Measurements from ENCODE around the gene KCNH8.

Gene KCNH8

DNA sequence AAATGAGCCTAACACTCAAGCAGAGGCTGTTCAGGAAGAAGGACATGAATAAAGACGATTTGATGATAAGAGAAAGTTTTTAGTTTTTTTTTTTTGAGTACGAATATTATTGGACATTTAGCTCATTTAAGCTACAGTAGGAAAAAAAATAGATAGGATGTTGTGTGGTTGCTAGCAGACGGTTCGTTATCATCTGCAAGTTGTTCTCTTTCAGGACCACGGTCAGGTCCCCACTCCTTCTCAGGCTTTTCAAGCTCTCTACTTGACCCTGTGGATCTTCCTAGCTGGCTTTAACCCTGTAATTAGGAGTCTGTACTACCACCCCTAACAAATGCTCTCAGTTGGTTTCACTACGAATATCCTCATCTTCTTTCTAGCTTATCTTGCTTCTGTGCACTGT, 1.1 kb downstream of the KCNH8 start:
- Mint-ChIP-seq H3K9me3 (peaks cover 4% of the 10 kb centered on the region), H3K27me3 (peaks cover 40% of the 10 kb centered on the region), H3K27ac (no peak overlapping the region), H3K4me1 (ENCODE audit: low read depth) (peaks cover 24% of the 10 kb centered on the region), H3K36me3 (ENCODE audit: low read depth) (peaks cover 5% of the 10 kb centered on the region), H3K4me3 (no peak overlapping the region)
- no peak for DNase-seq

DNA sequence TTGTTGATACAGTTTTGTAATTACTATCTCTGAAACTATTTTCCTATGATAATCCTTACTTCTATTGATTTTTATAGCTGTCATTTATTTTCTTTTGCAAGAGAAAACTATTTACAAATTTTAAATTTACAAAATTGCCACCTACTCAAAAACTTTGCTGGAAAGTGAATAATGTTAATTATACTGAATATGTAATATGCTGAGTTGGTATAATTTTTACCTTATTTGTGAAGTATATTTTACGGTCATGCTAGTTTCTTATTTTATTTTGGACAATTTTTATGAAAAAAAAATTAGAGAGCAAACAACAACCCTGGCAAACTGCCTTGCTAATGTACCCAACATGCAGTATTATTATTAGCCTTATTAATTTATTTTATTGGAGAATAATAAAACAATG, 2.9 kb downstream of the KCNH8 start:
- no peak for DNase-seq
- Mint-ChIP-seq H3K36me3 (ENCODE audit: low read depth) (peaks cover 5% of the 10 kb centered on the region), H3K27ac (no peak overlapping the region), H3K4me3 (no peak overlapping the region), H3K9me3 (no peaks in the 10 kb centered on the region), H3K27me3 (peaks cover 38% of the 10 kb centered on the region), H3K4me1 (ENCODE audit: low read depth) (peaks cover 23% of the 10 kb centered on the region)

DNA sequence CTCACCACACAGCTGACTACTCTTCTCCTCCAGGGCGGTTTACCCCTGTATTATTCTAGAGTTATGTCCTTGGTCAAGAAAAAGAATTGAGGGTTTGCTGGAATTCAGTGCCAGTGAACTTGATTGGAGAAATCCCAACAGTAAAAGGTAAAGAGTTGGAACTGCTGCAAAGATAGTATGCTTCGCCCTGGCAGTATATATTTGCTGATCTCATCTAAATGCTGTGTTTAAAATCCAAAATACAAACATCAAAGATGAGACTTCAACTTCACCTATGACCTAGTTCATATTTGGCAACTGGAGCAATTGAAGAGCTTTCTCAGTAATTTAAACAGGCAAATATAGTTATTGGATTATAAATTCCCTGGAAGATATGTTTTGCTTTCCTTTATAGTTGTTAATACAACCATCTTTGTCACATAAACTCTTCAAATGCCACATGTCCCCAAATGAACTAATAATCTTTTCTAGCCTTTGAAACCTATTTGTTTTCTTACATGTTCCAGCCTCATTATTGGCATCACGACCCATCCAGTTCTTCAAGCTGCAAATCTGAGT, 6.5 kb downstream of the KCNH8 start:
- DNase-seq: no peak
- no peaks in the 10 kb centered on the region for H3K4me1 Mint-ChIP-seq (ENCODE audit: low read depth)
- H3K27me3 Mint-ChIP-seq: peaks cover 17% of the 10 kb centered on the region
- H3K27ac Mint-ChIP-seq: no peak overlapping the region
- no peaks in the 10 kb centered on the region for H3K9me3 Mint-ChIP-seq
- no peaks in the 10 kb centered on the region for H3K36me3 Mint-ChIP-seq (ENCODE audit: low read depth)
- no peak overlapping the region for H3K4me3 Mint-ChIP-seq

DNA sequence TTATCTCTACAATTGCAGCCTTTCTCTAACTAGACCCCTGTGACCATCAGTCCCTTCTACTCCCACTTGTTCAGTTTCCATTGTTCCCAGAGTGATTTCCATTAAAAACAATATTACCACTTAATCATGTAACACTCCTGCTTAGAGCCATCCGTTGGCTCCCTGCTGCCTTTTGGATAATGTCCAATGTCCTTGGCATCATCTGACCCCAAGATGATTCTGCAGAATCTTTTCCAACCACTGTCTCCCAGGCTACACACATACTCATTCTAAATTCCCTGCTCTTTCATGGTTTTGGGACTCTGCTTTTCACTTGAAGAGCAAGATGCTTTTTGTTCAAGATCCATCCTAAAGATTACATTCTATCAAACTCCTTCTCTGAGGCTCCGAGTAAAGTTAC, 7.1 kb downstream of the KCNH8 start:
- Mint-ChIP-seq H3K4me3 (no peak overlapping the region), H3K36me3 (ENCODE audit: low read depth) (no peaks in the 10 kb centered on the region), H3K27ac (no peak overlapping the region)

DNA sequence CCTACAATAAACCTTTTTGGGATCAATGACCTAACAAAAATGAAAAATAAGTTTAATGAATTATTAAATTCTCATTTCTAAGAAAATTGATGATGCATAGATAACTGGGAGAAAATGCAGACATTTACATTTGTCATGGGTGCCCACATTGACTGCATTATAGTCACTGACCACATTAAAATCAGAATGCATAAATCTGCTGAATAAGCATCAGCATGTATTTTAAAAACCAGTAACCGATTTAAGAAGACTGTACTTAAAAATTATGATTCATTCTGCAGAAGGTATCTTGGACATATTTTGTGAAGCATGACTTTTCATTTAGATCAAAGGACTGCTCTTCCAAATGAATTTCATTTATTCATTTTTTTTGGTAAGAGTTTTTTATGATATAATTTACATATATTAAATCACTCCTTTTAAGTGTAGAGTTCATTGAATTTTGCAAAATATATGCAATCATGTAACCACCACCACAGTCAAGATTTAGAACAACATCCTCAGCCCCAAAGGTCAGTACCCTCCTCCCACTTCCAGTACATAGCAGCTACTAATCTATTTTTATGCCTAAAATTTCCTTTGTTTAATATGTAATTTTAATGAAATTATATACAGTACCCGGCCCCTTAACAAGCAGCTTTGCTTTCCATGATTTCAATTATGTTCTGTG, 11.8 kb downstream of the KCNH8 start:
- Mint-ChIP-seq H3K27me3 (peaks cover 16% of the 10 kb centered on the region), H3K4me1 (ENCODE audit: low read depth) (no peaks in the 10 kb centered on the region)

More for the DNA sequence above, 7.1 kb downstream of the KCNH8 start:
- no peak for DNase-seq
- Mint-ChIP-seq H3K27me3 (peaks cover 13% of the 10 kb centered on the region), H3K4me1 (ENCODE audit: low read depth) (no peaks in the 10 kb centered on the region), H3K9me3 (no peaks in the 10 kb centered on the region)

DNA sequence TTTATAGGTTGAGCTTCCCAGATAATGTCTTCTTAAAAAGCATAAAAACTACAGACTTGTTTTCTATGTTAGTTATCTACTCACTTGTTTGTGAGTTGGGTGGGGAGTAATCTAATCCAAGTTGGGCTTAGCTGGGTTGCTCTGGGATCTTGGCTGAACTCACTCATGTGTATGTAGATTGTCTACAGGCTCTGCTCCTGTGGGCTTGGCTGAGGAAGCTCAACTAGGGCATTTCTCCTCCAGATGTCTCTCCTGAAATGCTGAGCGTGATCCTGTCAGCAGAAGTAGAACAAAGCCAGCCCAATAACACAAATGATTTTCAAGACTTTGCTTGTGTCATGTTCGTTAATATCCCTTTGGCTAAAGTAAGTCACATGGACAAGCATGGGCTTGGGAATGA, 17.3 kb downstream of the KCNH8 start:
- Mint-ChIP-seq H3K27me3 (peaks cover 5% of the 10 kb centered on the region), H3K36me3 (ENCODE audit: low read depth) (no peaks in the 10 kb centered on the region), H3K4me3 (no peak overlapping the region)

More for the DNA sequence above, 11.8 kb downstream of the KCNH8 start:
- no peaks in the 10 kb centered on the region for H3K9me3 Mint-ChIP-seq
- H3K27ac Mint-ChIP-seq: no peak overlapping the region
- no peaks in the 10 kb centered on the region for H3K36me3 Mint-ChIP-seq (ENCODE audit: low read depth)
- no peak for DNase-seq
- no peak overlapping the region for H3K4me3 Mint-ChIP-seq

DNA sequence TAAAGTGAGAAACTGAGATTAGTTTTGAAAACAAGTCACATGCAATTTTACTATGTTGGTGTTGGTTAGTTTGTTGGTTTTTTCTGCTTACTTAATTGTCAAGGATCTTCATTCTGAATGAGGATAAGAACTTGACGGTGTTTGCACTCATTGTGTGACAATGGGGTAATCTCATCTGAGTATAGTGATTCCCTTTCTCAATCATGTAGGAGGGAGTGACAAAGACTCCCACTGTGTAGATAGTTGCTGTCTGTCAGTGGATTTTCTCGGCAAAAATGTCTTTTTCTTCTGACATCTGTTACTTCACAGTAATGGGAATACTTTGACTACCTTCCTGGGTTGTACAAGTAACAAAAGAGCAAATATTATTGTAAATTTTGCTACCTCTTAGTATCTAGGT, 23.5 kb downstream of the KCNH8 start:
- Mint-ChIP-seq H3K27ac (no peak overlapping the region), H3K36me3 (ENCODE audit: low read depth) (no peaks in the 10 kb centered on the region), H3K4me1 (ENCODE audit: low read depth) (no peaks in the 10 kb centered on the region), H3K27me3 (peaks cover 3% of the 10 kb centered on the region), H3K9me3 (no peaks in the 10 kb centered on the region), H3K4me3 (no peak overlapping the region)
- no peak for DNase-seq

More for the DNA sequence above, 17.3 kb downstream of the KCNH8 start:
- Mint-ChIP-seq H3K4me1 (ENCODE audit: low read depth) (no peaks in the 10 kb centered on the region), H3K9me3 (no peaks in the 10 kb centered on the region), H3K27ac (no peak overlapping the region)
- DNase-seq: no peak

DNA sequence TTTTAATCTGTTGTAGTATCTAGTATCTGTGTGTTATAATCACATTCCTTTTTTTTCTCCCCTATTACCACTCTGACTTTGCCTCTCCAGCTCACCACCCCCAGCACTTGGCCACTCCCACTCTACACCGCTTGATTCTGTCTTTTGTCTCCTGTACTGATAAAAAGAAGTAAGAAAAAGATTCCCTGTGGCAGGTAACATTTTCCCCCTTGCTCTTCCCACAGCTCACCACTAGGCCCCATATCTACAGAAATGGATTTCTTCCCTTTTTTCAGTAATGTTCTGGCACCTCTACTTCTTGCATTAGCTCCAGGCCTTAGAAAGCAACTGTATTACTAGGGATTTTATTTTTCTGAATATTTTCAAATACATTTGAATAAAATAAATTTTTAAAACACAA, 25.6 kb downstream of the KCNH8 start:
- H3K4me1 Mint-ChIP-seq (ENCODE audit: low read depth): no peaks in the 10 kb centered on the region
- no peaks in the 10 kb centered on the region for H3K36me3 Mint-ChIP-seq (ENCODE audit: low read depth)
- H3K4me3 Mint-ChIP-seq: no peak overlapping the region
- DNase-seq: no peak
- H3K27ac Mint-ChIP-seq: no peak overlapping the region
- H3K9me3 Mint-ChIP-seq: no peaks in the 10 kb centered on the region
- peaks cover 3% of the 10 kb centered on the region for H3K27me3 Mint-ChIP-seq

DNA sequence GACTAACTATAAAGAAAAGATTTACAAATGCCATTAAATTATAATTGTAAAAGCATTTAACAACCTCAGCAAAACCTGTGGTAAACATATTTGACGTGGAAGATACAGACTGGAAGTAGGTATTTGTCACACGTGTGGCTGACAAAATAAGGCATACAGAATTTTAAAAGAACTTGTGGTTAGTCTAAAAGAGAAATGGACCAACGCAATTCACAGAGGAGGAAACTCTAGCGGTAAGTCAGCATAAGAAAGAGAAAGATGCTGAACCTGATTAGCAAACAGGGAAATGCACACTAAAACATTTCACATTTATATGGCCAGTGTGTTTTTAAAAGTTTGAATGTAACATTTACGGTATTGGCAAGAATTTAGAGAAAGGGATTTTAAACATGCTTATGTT, 35.3 kb downstream of the KCNH8 start:
- Mint-ChIP-seq H3K27ac (no peak overlapping the region), H3K27me3 (peaks cover 6% of the 10 kb centered on the region)
- no peak for DNase-seq

DNA sequence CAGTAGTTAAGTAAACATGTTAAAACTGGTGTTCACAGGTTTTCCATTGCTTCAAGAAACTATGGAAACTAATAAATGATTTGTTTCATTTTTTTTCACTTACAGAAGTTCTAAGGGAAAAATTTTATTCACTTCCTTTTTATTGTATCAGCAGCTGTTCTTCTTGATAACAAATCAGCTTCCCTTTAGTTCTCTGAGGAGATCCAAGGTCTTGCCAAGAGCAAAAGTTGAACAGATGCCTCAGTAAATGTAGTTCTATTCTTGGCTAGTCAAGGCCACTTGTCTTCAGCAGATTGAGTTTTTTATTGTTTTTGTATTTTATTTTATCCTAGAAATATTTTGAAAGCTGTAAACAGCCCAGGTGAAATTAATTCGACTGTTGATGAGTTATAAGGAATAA, 41.8 kb downstream of the KCNH8 start:
- H3K4me3 Mint-ChIP-seq: no peak overlapping the region
- peaks cover 4% of the 10 kb centered on the region for H3K27me3 Mint-ChIP-seq
- H3K36me3 Mint-ChIP-seq (ENCODE audit: low read depth): no peaks in the 10 kb centered on the region
- no peak for DNase-seq
- H3K27ac Mint-ChIP-seq: no peak overlapping the region
- no peaks in the 10 kb centered on the region for H3K9me3 Mint-ChIP-seq
- peaks cover 3% of the 10 kb centered on the region for H3K4me1 Mint-ChIP-seq (ENCODE audit: low read depth)

More for the DNA sequence above, 35.3 kb downstream of the KCNH8 start:
- Mint-ChIP-seq H3K9me3 (no peaks in the 10 kb centered on the region), H3K4me3 (no peak overlapping the region), H3K4me1 (ENCODE audit: low read depth) (no peaks in the 10 kb centered on the region), H3K36me3 (ENCODE audit: low read depth) (no peaks in the 10 kb centered on the region)

DNA sequence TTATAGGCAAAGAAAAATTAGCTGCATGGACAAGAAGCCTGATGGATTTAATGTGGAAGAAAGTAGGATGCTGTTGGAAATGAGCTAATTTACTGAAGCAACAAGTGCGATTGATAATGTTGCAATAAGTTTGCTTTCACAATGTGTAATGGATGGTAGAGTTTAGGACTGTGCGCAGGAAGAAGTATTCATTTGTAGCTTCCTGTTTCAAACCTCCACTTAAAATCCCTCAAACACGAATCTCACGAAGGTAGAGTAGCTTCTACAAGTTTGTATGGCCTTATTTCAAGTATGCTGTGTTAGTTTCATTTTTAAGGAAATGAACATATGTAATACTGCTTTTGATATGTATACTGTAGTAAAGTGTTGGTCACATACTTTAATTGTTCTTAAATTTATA, 42.3 kb downstream of the KCNH8 start:
- no peak overlapping the region for H3K4me3 Mint-ChIP-seq
- H3K9me3 Mint-ChIP-seq: no peaks in the 10 kb centered on the region
- no peak for DNase-seq
- no peaks in the 10 kb centered on the region for H3K27me3 Mint-ChIP-seq
- H3K27ac Mint-ChIP-seq: no peak overlapping the region
- H3K4me1 Mint-ChIP-seq (ENCODE audit: low read depth): peaks cover 3% of the 10 kb centered on the region
- no peaks in the 10 kb centered on the region for H3K36me3 Mint-ChIP-seq (ENCODE audit: low read depth)

DNA sequence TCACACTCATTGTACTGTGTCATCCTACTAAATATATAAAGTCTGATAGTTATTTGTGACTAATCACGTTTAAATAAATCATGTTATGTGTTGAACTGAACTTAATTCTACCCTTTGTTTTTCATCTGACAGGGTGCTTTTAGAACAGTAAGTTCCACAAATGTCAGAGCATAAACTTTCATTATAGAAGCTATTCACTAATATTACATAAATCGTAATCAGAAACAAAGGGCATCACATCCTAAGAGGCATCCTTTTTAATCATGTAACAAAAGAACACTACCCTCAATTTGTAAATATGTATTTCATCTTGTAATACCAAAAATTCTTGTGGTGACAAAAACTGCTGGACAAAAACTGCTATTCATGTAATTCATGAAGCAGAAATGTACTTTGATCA, 50.8 kb downstream of the KCNH8 start:
- no peak for DNase-seq
- Mint-ChIP-seq H3K27ac (no peak overlapping the region), H3K4me1 (ENCODE audit: low read depth) (peaks cover 2% of the 10 kb centered on the region), H3K4me3 (no peak overlapping the region), H3K36me3 (ENCODE audit: low read depth) (no peaks in the 10 kb centered on the region), H3K27me3 (no peaks in the 10 kb centered on the region), H3K9me3 (no peaks in the 10 kb centered on the region)

DNA sequence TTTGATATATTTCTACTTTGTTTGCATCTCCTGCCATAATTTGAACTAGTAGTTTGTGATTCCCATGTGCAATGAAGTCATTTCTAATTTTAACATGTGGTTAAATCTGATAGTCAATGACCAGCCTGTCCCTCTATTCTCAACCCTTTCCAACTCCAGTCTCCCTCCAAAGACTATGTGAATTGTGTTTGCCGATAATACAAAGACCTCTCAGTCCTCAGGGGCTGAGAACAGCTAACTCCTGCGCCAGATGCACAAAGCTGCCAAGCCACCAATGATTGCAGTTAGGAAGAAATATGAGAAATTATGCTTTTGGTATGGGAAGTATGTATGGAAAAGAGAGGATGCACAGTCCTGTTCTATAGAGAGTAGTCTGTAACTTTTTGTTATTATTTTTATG, 54.0 kb downstream of the KCNH8 start:
- DNase-seq: no peak

DNA sequence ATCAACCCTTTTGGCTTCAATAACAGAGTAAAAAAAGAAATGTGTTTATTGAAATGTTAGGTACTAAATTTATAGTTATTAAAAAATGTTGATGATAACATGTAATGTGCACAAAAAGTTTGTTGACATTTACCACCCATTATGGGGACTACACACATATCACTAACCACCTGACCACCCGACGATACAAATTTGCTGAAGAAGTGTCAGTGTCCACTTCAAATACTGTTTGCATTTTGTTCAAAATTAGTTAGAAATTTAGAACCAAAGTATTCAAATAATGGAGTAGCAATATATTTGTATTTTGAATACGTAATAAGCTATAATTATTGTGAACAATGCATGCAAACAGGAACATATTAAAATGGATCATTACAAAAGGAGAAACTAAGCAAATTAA, 54.4 kb downstream of the KCNH8 start:
- DNase-seq: no peak
- H3K27ac Mint-ChIP-seq: no peak overlapping the region
- H3K36me3 Mint-ChIP-seq (ENCODE audit: low read depth): no peaks in the 10 kb centered on the region
- H3K9me3 Mint-ChIP-seq: no peaks in the 10 kb centered on the region
- no peaks in the 10 kb centered on the region for H3K4me1 Mint-ChIP-seq (ENCODE audit: low read depth)
- no peak overlapping the region for H3K4me3 Mint-ChIP-seq
- no peaks in the 10 kb centered on the region for H3K27me3 Mint-ChIP-seq

More for the DNA sequence above, 54.0 kb downstream of the KCNH8 start:
- Mint-ChIP-seq H3K27ac (no peak overlapping the region), H3K36me3 (ENCODE audit: low read depth) (no peaks in the 10 kb centered on the region), H3K4me3 (no peak overlapping the region), H3K9me3 (no peaks in the 10 kb centered on the region), H3K4me1 (ENCODE audit: low read depth) (no peaks in the 10 kb centered on the region), H3K27me3 (no peaks in the 10 kb centered on the region)

DNA sequence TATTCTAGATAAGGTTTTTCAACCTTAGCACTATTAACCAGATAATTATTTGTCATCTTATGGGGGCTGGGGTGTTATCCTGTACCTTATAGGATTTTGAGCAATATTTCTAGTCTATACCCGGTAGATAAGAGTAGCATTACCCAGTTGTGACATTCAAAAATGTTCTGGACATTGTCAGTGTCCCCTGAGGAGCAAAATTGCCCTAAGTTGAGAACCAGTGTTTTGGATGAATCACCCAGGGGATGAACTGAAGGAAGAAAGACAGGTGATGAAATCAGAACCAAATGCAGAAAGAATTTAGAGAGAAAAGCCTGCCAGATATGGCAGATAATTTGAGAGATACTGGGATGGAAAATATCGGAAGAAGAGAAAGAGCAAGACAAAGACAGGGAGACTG, 58.2 kb downstream of the KCNH8 start:
- no peak for DNase-seq
- Mint-ChIP-seq H3K36me3 (ENCODE audit: low read depth) (no peaks in the 10 kb centered on the region), H3K27ac (no peak overlapping the region), H3K4me3 (no peak overlapping the region), H3K4me1 (ENCODE audit: low read depth) (no peaks in the 10 kb centered on the region), H3K9me3 (no peaks in the 10 kb centered on the region), H3K27me3 (no peaks in the 10 kb centered on the region)
